KMS-11 (cell line): ENCODE measurements around the gene PHACTR1.

Experiments
- H2AFZ ChIP-seq: fragments of 200-600 bp; sonication (generic); 2 replicates; pipeline ENCODE4 v1.6.1; 2016; ENCODE audit warnings: antibody characterized with exemption, mixed run types, low read depth
- H3K27ac ChIP-seq: fragments of 200-600 bp; sonication (generic); 2 replicates; pipeline ENCODE4 v1.6.1; 2016; ENCODE audit warnings: mild to moderate bottlenecking, mixed run types
- H3K27me3 ChIP-seq: fragments of 200-600 bp; sonication (generic); 2 replicates; pipeline ENCODE4 v1.6.1; 2017; ENCODE audit warnings: mild to moderate bottlenecking, low read depth, mixed run types, moderate library complexity; ENCODE audit not compliant: insufficient read depth
- H3K36me3 ChIP-seq: fragments of 200-600 bp; sonication (generic); 2 replicates; pipeline ENCODE4 v1.6.1; 2017; ENCODE audit warnings: mild to moderate bottlenecking, mixed run types; ENCODE audit not compliant: insufficient read depth
- H3K4me1 ChIP-seq: fragments of 200-600 bp; sonication (generic); 2 replicates; pipeline ENCODE4 v1.6.1; 2016; ENCODE audit warnings: mild to moderate bottlenecking, low read depth, mixed run types; ENCODE audit not compliant: poor library complexity, severe bottlenecking
- H3K4me2 ChIP-seq: fragments of 200-600 bp; sonication (generic); 2 replicates; pipeline ENCODE4 v1.7.0; 2016; ENCODE audit warnings: mild to moderate bottlenecking, mixed run types
- H3K4me3 ChIP-seq: fragments of 200-600 bp; sonication (generic); IDR thresholded peaks from 2 replicates; pipeline ENCODE4 v1.6.1; 2017; ENCODE audit warnings: low read depth, low read length, mixed read lengths; ENCODE audit not compliant: insufficient read depth
- H3K79me2 ChIP-seq: fragments of 200-600 bp; sonication (generic); 2 replicates; pipeline ENCODE4 v1.6.1; 2016; ENCODE audit warnings: low read depth, mixed run types; ENCODE audit not compliant: insufficient read depth
- H3K9ac ChIP-seq: fragments of 200-600 bp; sonication (generic); 2 replicates; pipeline ENCODE4 v1.6.1; 2016; ENCODE audit warnings: mild to moderate bottlenecking, mixed run types
- H4K20me1 ChIP-seq: fragments of 200-600 bp; sonication (generic); 2 replicates; pipeline ENCODE4 v1.6.1; 2016; ENCODE audit warnings: mild to moderate bottlenecking, mixed run types; ENCODE audit not compliant: insufficient read depth
- CTCF ChIP-seq: fragments of 200-600 bp; sonication (generic); conservative IDR thresholded peaks from 2 replicates; pipeline ENCODE4 v1.6.1; 2017; ENCODE audit warnings: low read depth, mild to moderate bottlenecking, antibody characterized with exemption, low read length, moderate library complexity, mixed read lengths

The PHACTR1 gene

GRCh38 chr6:13038315-13038714 is 321.7 kb downstream of the PHACTR1 start:
- Histone ChIP-seq H3K36me3 (no peaks in the 10 kb centered on the region), H3K4me2 (no peak overlapping the region), H2AFZ (no peak overlapping the region), H3K4me3 (no peak overlapping the region), H3K27ac (no peak overlapping the region), H3K27me3 (no peaks in the 10 kb centered on the region), H3K4me1 (no peaks in the 10 kb centered on the region), H3K9ac (no peak overlapping the region), H4K20me1 (no peaks in the 10 kb centered on the region), H3K79me2 (no peaks in the 10 kb centered on the region)
- TF ChIP-seq CTCF: no peak

GRCh38 chr6:13038741-13039190 is 322.2 kb downstream of the PHACTR1 start:
- no peak for TF ChIP-seq CTCF
- H3K79me2 ChIP-seq: no peaks in the 10 kb centered on the region
- H3K27ac ChIP-seq: no peak overlapping the region
- H3K4me2 ChIP-seq: no peak overlapping the region
- no peaks in the 10 kb centered on the region for H3K4me1 ChIP-seq
- H3K9ac ChIP-seq: no peak overlapping the region
- no peaks in the 10 kb centered on the region for H4K20me1 ChIP-seq
- no peak overlapping the region for H2AFZ ChIP-seq
- no peak overlapping the region for H3K4me3 ChIP-seq
- H3K27me3 ChIP-seq: no peaks in the 10 kb centered on the region
- H3K36me3 ChIP-seq: no peaks in the 10 kb centered on the region

GRCh38 chr6:13044390-13044789 is 327.8 kb downstream of the PHACTR1 start:
- no peaks in the 10 kb centered on the region for H3K36me3 ChIP-seq
- H4K20me1 ChIP-seq: no peaks in the 10 kb centered on the region
- H3K9ac ChIP-seq: no peak overlapping the region
- no peaks in the 10 kb centered on the region for H3K4me1 ChIP-seq
- no peak overlapping the region for H3K27ac ChIP-seq
- H3K27me3 ChIP-seq: no peaks in the 10 kb centered on the region
- no peak overlapping the region for H3K4me2 ChIP-seq
- TF ChIP-seq CTCF: no peak
- no peak overlapping the region for H2AFZ ChIP-seq
- H3K79me2 ChIP-seq: no peaks in the 10 kb centered on the region
- H3K4me3 ChIP-seq: no peak overlapping the region

- H3K9ac ChIP-seq: no peak overlapping the region
- no peak overlapping the region for H3K27ac ChIP-seq
- no peaks in the 10 kb centered on the region for H3K36me3 ChIP-seq
- no peak overlapping the region for H2AFZ ChIP-seq
- H3K27me3 ChIP-seq: no peaks in the 10 kb centered on the region
- H3K4me3 ChIP-seq: no peak overlapping the region
- H3K79me2 ChIP-seq: no peaks in the 10 kb centered on the region
- no peak for TF ChIP-seq CTCF
- no peaks in the 10 kb centered on the region for H4K20me1 ChIP-seq
- H3K4me1 ChIP-seq: no peaks in the 10 kb centered on the region
- H3K4me2 ChIP-seq: no peak overlapping the region
Observed at GRCh38 chr6:13044896-13045295, 328.3 kb downstream of the PHACTR1 start.
